SK-N-SH treated with all-trans-retinoic acid at 6 μM for 48 hours (cell line): Measurements from ENCODE around the gene GCSH.

ENCODE experiments used
- BACH2 ChIP-seq: fragments of 250-450 bp; sonication (Bioruptor Pico); IDR thresholded peaks from 2 replicates; pipeline ENCODE4 v1.9.0; 2021; ENCODE audit warnings: mild to moderate bottlenecking, borderline replicate concordance
- ESRRG ChIP-seq: fragments of 250-450 bp; sonication (Bioruptor Pico); IDR thresholded peaks from 2 replicates; pipeline ENCODE4 v1.6.1; 2021; ENCODE audit warnings: mild to moderate bottlenecking
- OSR1 ChIP-seq: fragments of 250-450 bp; sonication (Bioruptor Pico); IDR thresholded peaks from 2 replicates; pipeline ENCODE4 v1.8.0; 2022; ENCODE audit warnings: moderate library complexity, mild to moderate bottlenecking, inconsistent platforms
- PATZ1 ChIP-seq: fragments of 250-450 bp; sonication (Bioruptor Pico); IDR thresholded peaks from 2 replicates; pipeline ENCODE4 v1.8.0; 2020; ENCODE audit warnings: mild to moderate bottlenecking, moderate library complexity, borderline replicate concordance
- TOX ChIP-seq: fragments of 250-450 bp; sonication (Bioruptor Pico); IDR thresholded peaks from 2 replicates; pipeline ENCODE4 v1.8.0; 2021; ENCODE audit warnings: mild to moderate bottlenecking, moderate library complexity, borderline replicate concordance
- ZFP30 ChIP-seq: fragments of 450-650 bp; formaldehyde crosslinking; IDR thresholded peaks from 2 replicates; pipeline ENCODE4 v1.5.0; 2022; ENCODE audit warnings: mild to moderate bottlenecking, moderate library complexity
- ZNF565 ChIP-seq: fragments of 450-650 bp; formaldehyde crosslinking; conservative IDR thresholded peaks from 2 replicates; pipeline ENCODE4 v1.5.0; 2020; ENCODE audit warnings: low read depth, mild to moderate bottlenecking, moderate library complexity
- ZNF8 ChIP-seq: fragments of 450-650 bp; formaldehyde crosslinking; IDR thresholded peaks from 2 replicates; pipeline ENCODE4 v1.5.0; 2020; ENCODE audit warnings: mild to moderate bottlenecking, moderate library complexity
- TF ChIP-seq, protein P1 (sequence below): fragments of 250-450 bp; sonication (Bioruptor Pico); IDR thresholded peaks from 2 replicates; pipeline ENCODE4 v1.8.0; 2021; ENCODE audit warnings: low read depth, mild to moderate bottlenecking, moderate library complexity, borderline replicate concordance

DNA sequence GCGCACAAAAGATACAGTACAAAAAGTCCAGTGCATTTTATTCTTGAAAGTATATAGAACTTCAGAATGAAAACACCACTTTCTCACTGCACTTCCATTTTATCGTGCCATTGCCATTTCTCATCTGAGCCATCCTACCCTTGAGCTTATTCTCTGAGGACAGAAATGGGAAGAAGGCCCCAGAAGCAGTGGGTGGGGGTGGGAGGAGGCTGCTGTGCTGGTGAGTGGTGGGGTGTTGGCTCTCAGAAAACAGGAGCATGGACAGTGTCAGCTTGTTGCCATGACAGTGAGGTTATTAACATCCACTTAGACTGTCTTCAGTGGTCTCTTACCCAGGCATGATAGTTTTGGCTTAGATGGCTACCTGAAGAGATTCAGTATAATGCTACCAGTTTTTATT lies 56.1 kb downstream of the GCSH start:
- TF ChIP-seq ZNF8 (CRISPR knock-in tag) (no peak), ESRRG (CRISPR knock-in tag) (no peak), OSR1 (CRISPR knock-in tag) (no peak), BACH2 (CRISPR knock-in tag) (no peak), PATZ1 (CRISPR knock-in tag) (no peak), ZNF565 (CRISPR knock-in tag) (no peak), TOX (no peak), ZFP30 (CRISPR knock-in tag) (no peak)
- TF ChIP-seq, protein P1, sequence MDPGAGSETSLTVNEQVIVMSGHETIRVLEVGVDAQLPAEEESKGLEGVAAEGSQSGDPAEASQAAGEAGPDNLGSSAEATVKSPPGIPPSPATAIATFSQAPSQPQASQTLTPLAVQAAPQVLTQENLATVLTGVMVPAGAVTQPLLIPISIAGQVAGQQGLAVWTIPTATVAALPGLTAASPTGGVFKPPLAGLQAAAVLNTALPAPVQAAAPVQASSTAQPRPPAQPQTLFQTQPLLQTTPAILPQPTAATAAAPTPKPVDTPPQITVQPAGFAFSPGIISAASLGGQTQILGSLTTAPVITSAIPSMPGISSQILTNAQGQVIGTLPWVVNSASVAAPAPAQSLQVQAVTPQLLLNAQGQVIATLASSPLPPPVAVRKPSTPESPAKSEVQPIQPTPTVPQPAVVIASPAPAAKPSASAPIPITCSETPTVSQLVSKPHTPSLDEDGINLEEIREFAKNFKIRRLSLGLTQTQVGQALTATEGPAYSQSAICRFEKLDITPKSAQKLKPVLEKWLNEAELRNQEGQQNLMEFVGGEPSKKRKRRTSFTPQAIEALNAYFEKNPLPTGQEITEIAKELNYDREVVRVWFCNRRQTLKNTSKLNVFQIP (CRISPR knock-in tag) = no peak
